SK-N-SH (cell line): Measurements from ENCODE around the gene TSEN2. TPM values are rescaled to one million over a fixed set of nuclear protein-coding genes. Genes with fewer than 3 reads are reported as not detected.

Source experiments
- CTCF ChIA-PET: fragments of 300-600, 350-600 bp; formaldehyde crosslinking; extraction: SDS; loops from one replicate; lab custom pipeline; 2021; lab: Yijun Ruan, JAX
- POLR2A ChIA-PET: fragments of 350-600 bp; sonication (Branson Sonifier 250); formaldehyde crosslinking; extraction: SDS; loops from one replicate; lab custom pipeline; 2020; ENCODE audit warnings: antibody characterized with exemption, inconsistent platforms; lab: Yijun Ruan, JAX
- DNase-seq: peaks from one replicate; pipeline ENCODE4 v3.0.0; 2012
- H2AFZ ChIP-seq: fragments of 200-600 bp; sonication (generic); 2 replicates; pipeline ENCODE4 v1.8.1; 2016; ENCODE audit warnings: antibody characterized with exemption, mild to moderate bottlenecking, low read depth
- H3F3A ChIP-seq: fragments of 200-600 bp; sonication (generic); replicated peaks from 2 replicates; pipeline ENCODE3; 2016; ENCODE audit warnings: antibody characterized with exemption, mild to moderate bottlenecking; ENCODE audit not compliant: insufficient read depth
- H3K27ac ChIP-seq, 2 experiments: fragments of 200-500 bp in 1 of 2; fragments of 200-600 bp in 1 of 2; sonication (Bioruptor generic) in 1 of 2; sonication (generic), shearing (Covaris generic) in 1 of 2; 2 replicates each; pipeline versions ENCODE4 v1.5.1 to v1.6.1; 2014 to 2016; ENCODE audit warnings: low read depth in 2 of 2, inconsistent platforms in 1 of 2, low read length in 1 of 2, mild to moderate bottlenecking in 1 of 2, mixed read lengths in 1 of 2
- H3K27me3 ChIP-seq: fragments of 200-600 bp; sonication (generic), shearing (Covaris generic); 2 replicates; pipeline ENCODE4 v1.6.1; 2016; ENCODE audit warnings: mixed run types; ENCODE audit not compliant: insufficient read depth
- H3K36me3 ChIP-seq, 2 experiments: fragments of 200-500 bp in 1 of 2; fragments of 200-600 bp in 1 of 2; sonication (Bioruptor generic) in 1 of 2; sonication (generic) in 1 of 2; replicated peaks in 1 of 2; 2 replicates each; pipeline versions ENCODE3 to v1.5.1; 2014 to 2016; ENCODE audit warnings: low read length in 1 of 2, mild to moderate bottlenecking in 1 of 2; ENCODE audit not compliant: insufficient read depth in 2 of 2, control insufficient read depth in 1 of 2
- H3K4me1 ChIP-seq, 2 experiments: fragments of 200-500 bp in 1 of 2; fragments of 200-600 bp in 1 of 2; sonication (Bioruptor generic) in 1 of 2; sonication (generic), shearing (Covaris generic) in 1 of 2; 2 replicates each; pipeline versions ENCODE4 v1.5.1 to v1.6.1; 2014 to 2016; ENCODE audit warnings: low read depth in 1 of 2, low read length in 1 of 2, mixed run types in 1 of 2; ENCODE audit not compliant: insufficient read depth in 2 of 2, control insufficient read depth in 1 of 2
- H3K4me2 ChIP-seq: fragments of 200-600 bp; sonication (generic), shearing (Covaris generic); 2 replicates; pipeline ENCODE4 v1.6.1; 2017; ENCODE audit warnings: mixed run types
- H3K4me3 ChIP-seq, 2 experiments: fragments of 200-500 bp in 1 of 2; fragments of 200-600 bp in 1 of 2; sonication (Bioruptor generic) in 1 of 2; sonication (generic), shearing (Covaris generic) in 1 of 2; 2 replicates each; pipeline versions ENCODE4 v1.5.1 to v1.8.1; 2014 to 2016; ENCODE audit warnings: low read depth in 2 of 2, inconsistent platforms in 1 of 2, low read length in 1 of 2, mild to moderate bottlenecking in 1 of 2, mixed read lengths in 1 of 2, moderate library complexity in 1 of 2
- H3K79me2 ChIP-seq: fragments of 200-600 bp; sonication (generic); 2 replicates; pipeline ENCODE4 v1.8.1; 2017; ENCODE audit warnings: mild to moderate bottlenecking; ENCODE audit not compliant: insufficient read depth
- H3K9ac ChIP-seq: fragments of 200-600 bp; sonication (generic); 2 replicates; pipeline ENCODE4 v1.6.1; 2017; ENCODE audit warnings: mixed run types
- H3K9me2 ChIP-seq: fragments of 200-600 bp; sonication (generic); 2 replicates; pipeline ENCODE4 v1.6.1; 2017; ENCODE audit warnings: mixed run types
- H3K9me3 ChIP-seq: fragments of 200-600 bp; sonication (generic); 2 replicates; pipeline ENCODE4 v1.6.1; 2017; ENCODE audit warnings: mixed run types, mild to moderate bottlenecking, moderate library complexity
- H4K20me1 ChIP-seq: fragments of 200-600 bp; sonication (generic); 2 replicates; pipeline ENCODE4 v1.6.1; 2017; ENCODE audit warnings: mild to moderate bottlenecking, mixed run types; ENCODE audit not compliant: insufficient read depth
- CHD2 ChIP-seq: fragments of 150-350 bp; IDR thresholded peaks from 2 replicates; pipeline ENCODE4 v1.6.1; 2018; ENCODE audit warnings: low read length; ENCODE audit not compliant: partially characterized antibody
- ELF1 ChIP-seq: IDR thresholded peaks from 2 replicates; pipeline ENCODE4 v1.4.0; 2012
- FOXJ3 ChIP-seq: sonication (generic); formaldehyde crosslinking; IDR thresholded peaks from 2 replicates; pipeline ENCODE4 v1.5.1; 2020; ENCODE audit warnings: mild to moderate bottlenecking, missing genetic modification reagents
- GATA2 ChIP-seq: sonication (generic); formaldehyde crosslinking; IDR thresholded peaks from 2 replicates; pipeline ENCODE4 v1.5.0; 2020; ENCODE audit warnings: mild to moderate bottlenecking, missing genetic modification reagents
- IRF3 ChIP-seq: fragments of 150-350 bp; IDR thresholded peaks from 2 replicates; pipeline ENCODE4 v1.6.1; 2016; ENCODE audit warnings: mild to moderate bottlenecking, low read depth, low read length
- JUND ChIP-seq: IDR thresholded peaks from 2 replicates; pipeline ENCODE4 v1.4.0; 2012
- MAX ChIP-seq: IDR thresholded peaks from 2 replicates; pipeline ENCODE4 v1.4.0; 2012; ENCODE audit warnings: low read depth
- POLR2AphosphoS5 ChIP-seq: IDR thresholded peaks from 2 replicates; pipeline ENCODE4 v1.6.1; 2012; ENCODE audit warnings: low read depth, low read length
- REST ChIP-seq: IDR thresholded peaks from 2 replicates; pipeline ENCODE4 v1.6.1; 2012; ENCODE audit warnings: mild to moderate bottlenecking, low read depth, low read length, moderate library complexity
- RFX5 ChIP-seq: IDR thresholded peaks from 2 replicates; pipeline ENCODE4 v1.6.1; 2012; ENCODE audit warnings: mild to moderate bottlenecking, improper control_type of control experiment, low read length
- SIN3A ChIP-seq: IDR thresholded peaks from 2 replicates; pipeline ENCODE4 v1.6.1; 2012; ENCODE audit warnings: low read depth, mild to moderate bottlenecking, low read length, moderate library complexity, borderline replicate concordance
- SMC3 ChIP-seq: IDR thresholded peaks from 2 replicates; pipeline ENCODE4 v1.6.1; 2012; ENCODE audit warnings: low read depth, low read length, improper control_type of control experiment
- TCF12 ChIP-seq: IDR thresholded peaks from 2 replicates; pipeline ENCODE4 v1.4.0; 2012
- TEAD4 ChIP-seq: IDR thresholded peaks from 2 replicates; pipeline ENCODE4 v1.4.0; 2012; ENCODE audit warnings: mild to moderate bottlenecking, borderline replicate concordance; ENCODE audit not compliant: insufficient read depth
- ZBTB33 ChIP-seq: IDR thresholded peaks from 2 replicates; pipeline ENCODE4 v1.4.0; 2012; ENCODE audit warnings: low read depth, borderline replicate concordance
- WGBS: methylation state at CpG from one replicate; pipeline ENCODE4 v1.1.6; 2017; ENCODE audit warnings: low lambda C conversion rate; 5-methylcytosine and 5-hydroxymethylcytosine counted together
- polyA plus RNA-seq, 3 experiments: library from polyadenylated mRNA; depleted of rRNA; stranded (reverse); fragments of >200 nt; gene quantifications; 2 replicates each; pipeline ENCODE4 v1.2.3, GENCODE V29; 2012

The TSEN2 gene
- polyA plus RNA-seq, 1 of the 3 experiments (the other 2 are of a cell fraction): 13.0 TPM

GRCh38 chr3:12579905-12580304 is 95.6 kb downstream of the TSEN2 start:
- Histone ChIP-seq H4K20me1 (no peaks in the 10 kb centered on the region), H3K9me3 (no peaks in the 10 kb centered on the region), H3K9me2 (no peaks in the 10 kb centered on the region), H3F3A (peaks cover 15% of the 10 kb centered on the region), H3K9ac (no peak overlapping the region), H3K36me3 (peaks cover 52 to 63% of the 10 kb centered on the region in 2 experiments), H3K4me1 (no peaks in the 10 kb centered on the region), H3K27ac (no peak overlapping the region), H3K4me2 (no peak overlapping the region), H2AFZ (no peak overlapping the region), H3K79me2 (peaks cover 3% of the 10 kb centered on the region; the same call in 1 of the 2 replicates), H3K4me3 (no peak overlapping the region), H3K27me3 (no peaks in the 10 kb centered on the region)
- ChIA-PET CTCF (interaction anchor here (0.6 kb wide), 1 partner anchor 1300 kb away, joined by 3 read pairs; no protein-coding TSS in a partner anchor), POLR2A (no interaction called here)
- WGBS: 78% methylated on average over 3 of the region's 3 CpGs
- no peak for TF ChIP-seq MAX
- TF ChIP-seq TEAD4: no peak
- no peak for TF ChIP-seq GATA2 (CRISPR knock-in tag)
- no peak for TF ChIP-seq SMC3
- TF ChIP-seq JUND: no peak
- no peak for TF ChIP-seq ELF1
- TF ChIP-seq CHD2: no peak
- TF ChIP-seq FOXJ3 (CRISPR knock-in tag): no peak
- no peak for TF ChIP-seq REST
- TF ChIP-seq IRF3: no peak
- TF ChIP-seq RFX5: no peak
- no peak for TF ChIP-seq POLR2AphosphoS5
- no peak for TF ChIP-seq TCF12
- no peak for TF ChIP-seq SIN3A
- no peak for TF ChIP-seq ZBTB33
- DNase-seq: no peak
